SK-N-SH treated with all-trans-retinoic acid at 6 μM for 48 hours (cell line): ENCODE measurements around the gene OSBPL1A.
A peak's percentile ranks its signal among the peaks of the same experiment; 100 is the strongest.

Experiments
- ATAC-seq: fragments of 200-7000 bp; cut with Tn5 transposase; 3 replicates; pipeline ENCODE4 v1.9.1; 2020; ENCODE audit warnings: mild to moderate bottlenecking, moderate library complexity
- BACH2 ChIP-seq: fragments of 250-450 bp; sonication (Bioruptor Pico); IDR thresholded peaks from 2 replicates; pipeline ENCODE4 v1.9.0; 2021; ENCODE audit warnings: mild to moderate bottlenecking, borderline replicate concordance
- CSDC2 ChIP-seq: fragments of 250-450 bp; sonication (Bioruptor Pico); IDR thresholded peaks from 2 replicates; pipeline ENCODE4 v1.5.0; 2020; ENCODE audit warnings: mild to moderate bottlenecking, moderate library complexity
- ESRRG ChIP-seq: fragments of 250-450 bp; sonication (Bioruptor Pico); IDR thresholded peaks from 2 replicates; pipeline ENCODE4 v1.6.1; 2021; ENCODE audit warnings: mild to moderate bottlenecking
- GLIS3 ChIP-seq: fragments of 250-450 bp; sonication (Bioruptor Pico); IDR thresholded peaks from 2 replicates; pipeline ENCODE4 v1.5.0; 2020; ENCODE audit warnings: mild to moderate bottlenecking, moderate library complexity
- OSR1 ChIP-seq: fragments of 250-450 bp; sonication (Bioruptor Pico); IDR thresholded peaks from 2 replicates; pipeline ENCODE4 v1.8.0; 2022; ENCODE audit warnings: moderate library complexity, mild to moderate bottlenecking, inconsistent platforms
- PATZ1 ChIP-seq: fragments of 250-450 bp; sonication (Bioruptor Pico); IDR thresholded peaks from 2 replicates; pipeline ENCODE4 v1.8.0; 2020; ENCODE audit warnings: mild to moderate bottlenecking, moderate library complexity, borderline replicate concordance
- PPARA ChIP-seq: fragments of 250-450 bp; sonication (Bioruptor Pico); IDR thresholded peaks from 2 replicates; pipeline ENCODE4 v1.5.0; 2020; ENCODE audit warnings: mild to moderate bottlenecking, borderline replicate concordance
- RARB ChIP-seq: fragments of 250-450 bp; sonication (Bioruptor Pico); IDR thresholded peaks from 2 replicates; pipeline ENCODE4 v1.8.0; 2021; ENCODE audit warnings: mild to moderate bottlenecking, moderate library complexity
- TCF4 ChIP-seq: fragments of 250-450 bp; sonication (Bioruptor Pico); IDR thresholded peaks from 2 replicates; pipeline ENCODE4 v1.8.0; 2021; ENCODE audit warnings: mild to moderate bottlenecking, moderate library complexity, borderline replicate concordance
- TOX ChIP-seq: fragments of 250-450 bp; sonication (Bioruptor Pico); IDR thresholded peaks from 2 replicates; pipeline ENCODE4 v1.8.0; 2021; ENCODE audit warnings: mild to moderate bottlenecking, moderate library complexity, borderline replicate concordance
- TSHZ2 ChIP-seq: fragments of 250-450 bp; sonication (Bioruptor Pico); IDR thresholded peaks from 2 replicates; pipeline ENCODE4 v1.5.0; 2020; ENCODE audit warnings: mild to moderate bottlenecking, moderate library complexity
- ZC3H10 ChIP-seq: fragments of 250-450 bp; sonication (Bioruptor Pico); IDR thresholded peaks from 2 replicates; pipeline ENCODE4 v1.5.1; 2021; ENCODE audit warnings: mild to moderate bottlenecking, moderate library complexity
- ZFP3 ChIP-seq: fragments of 250-450 bp; sonication (Bioruptor Pico); IDR thresholded peaks from 2 replicates; pipeline ENCODE4 v1.5.0; 2020; ENCODE audit warnings: mild to moderate bottlenecking, moderate library complexity
- ZFP30 ChIP-seq: fragments of 450-650 bp; formaldehyde crosslinking; IDR thresholded peaks from 2 replicates; pipeline ENCODE4 v1.5.0; 2022; ENCODE audit warnings: mild to moderate bottlenecking, moderate library complexity
- ZNF565 ChIP-seq: fragments of 450-650 bp; formaldehyde crosslinking; conservative IDR thresholded peaks from 2 replicates; pipeline ENCODE4 v1.5.0; 2020; ENCODE audit warnings: low read depth, mild to moderate bottlenecking, moderate library complexity
- ZNF70 ChIP-seq: fragments of 450-650 bp; formaldehyde crosslinking; IDR thresholded peaks from 2 replicates; pipeline ENCODE4 v1.5.0; 2020; ENCODE audit warnings: mild to moderate bottlenecking, moderate library complexity
- TF ChIP-seq, protein P1 (sequence below): fragments of 250-450 bp; sonication (Bioruptor Pico); IDR thresholded peaks from 2 replicates; pipeline ENCODE4 v1.8.0; 2021; ENCODE audit warnings: low read depth, mild to moderate bottlenecking, moderate library complexity, borderline replicate concordance
- TF ChIP-seq, protein P2 (sequence below): fragments of 250-450 bp; sonication (Bioruptor Pico); IDR thresholded peaks from 2 replicates; pipeline ENCODE4 v1.5.1; 2021; ENCODE audit warnings: mild to moderate bottlenecking, moderate library complexity
- TF ChIP-seq, protein P3 (sequence below): fragments of 250-450 bp; sonication (Bioruptor Pico); IDR thresholded peaks from 2 replicates; pipeline ENCODE4 v1.5.1; 2020; ENCODE audit warnings: low read depth, mild to moderate bottlenecking, moderate library complexity

Gene OSBPL1A

DNA sequence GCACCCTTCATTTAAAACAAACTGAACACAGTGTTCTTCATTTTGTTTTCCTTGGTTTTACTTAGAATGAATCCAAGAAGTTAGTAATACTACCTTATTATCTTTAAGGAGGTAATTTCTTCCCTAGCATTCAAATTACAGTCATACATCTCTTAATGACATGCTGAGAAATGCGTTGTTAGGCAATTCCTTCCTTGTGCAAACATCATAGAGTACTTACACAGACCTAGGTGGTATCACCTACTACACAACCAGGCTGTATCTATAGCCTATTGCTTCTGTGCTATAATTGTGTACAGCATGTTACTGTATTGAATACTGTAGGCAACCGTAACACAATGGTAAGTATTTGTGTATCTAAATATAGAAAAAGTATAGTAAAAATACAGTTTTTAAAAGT lies 267.1 kb downstream of the OSBPL1A start (continued):
- no peak for TF ChIP-seq ZFP3 (CRISPR knock-in tag)
- TF ChIP-seq, protein P1, sequence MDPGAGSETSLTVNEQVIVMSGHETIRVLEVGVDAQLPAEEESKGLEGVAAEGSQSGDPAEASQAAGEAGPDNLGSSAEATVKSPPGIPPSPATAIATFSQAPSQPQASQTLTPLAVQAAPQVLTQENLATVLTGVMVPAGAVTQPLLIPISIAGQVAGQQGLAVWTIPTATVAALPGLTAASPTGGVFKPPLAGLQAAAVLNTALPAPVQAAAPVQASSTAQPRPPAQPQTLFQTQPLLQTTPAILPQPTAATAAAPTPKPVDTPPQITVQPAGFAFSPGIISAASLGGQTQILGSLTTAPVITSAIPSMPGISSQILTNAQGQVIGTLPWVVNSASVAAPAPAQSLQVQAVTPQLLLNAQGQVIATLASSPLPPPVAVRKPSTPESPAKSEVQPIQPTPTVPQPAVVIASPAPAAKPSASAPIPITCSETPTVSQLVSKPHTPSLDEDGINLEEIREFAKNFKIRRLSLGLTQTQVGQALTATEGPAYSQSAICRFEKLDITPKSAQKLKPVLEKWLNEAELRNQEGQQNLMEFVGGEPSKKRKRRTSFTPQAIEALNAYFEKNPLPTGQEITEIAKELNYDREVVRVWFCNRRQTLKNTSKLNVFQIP (CRISPR knock-in tag), result no peak
- no peak for TF ChIP-seq ZNF565 (CRISPR knock-in tag)
- TF ChIP-seq PPARA (CRISPR knock-in tag), result no peak
- no peak for TF ChIP-seq BACH2
- TF ChIP-seq, protein P2, sequence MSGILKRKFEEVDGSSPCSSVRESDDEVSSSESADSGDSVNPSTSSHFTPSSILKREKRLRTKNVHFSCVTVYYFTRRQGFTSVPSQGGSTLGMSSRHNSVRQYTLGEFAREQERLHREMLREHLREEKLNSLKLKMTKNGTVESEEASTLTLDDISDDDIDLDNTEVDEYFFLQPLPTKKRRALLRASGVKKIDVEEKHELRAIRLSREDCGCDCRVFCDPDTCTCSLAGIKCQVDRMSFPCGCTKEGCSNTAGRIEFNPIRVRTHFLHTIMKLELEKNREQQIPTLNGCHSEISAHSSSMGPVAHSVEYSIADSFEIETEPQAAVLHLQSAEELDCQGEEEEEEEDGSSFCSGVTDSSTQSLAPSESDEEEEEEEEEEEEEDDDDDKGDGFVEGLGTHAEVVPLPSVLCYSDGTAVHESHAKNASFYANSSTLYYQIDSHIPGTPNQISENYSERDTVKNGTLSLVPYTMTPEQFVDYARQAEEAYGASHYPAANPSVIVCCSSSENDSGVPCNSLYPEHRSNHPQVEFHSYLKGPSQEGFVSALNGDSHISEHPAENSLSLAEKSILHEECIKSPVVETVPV (CRISPR knock-in tag), result no peak
- TF ChIP-seq ZNF70, result no peak
- TF ChIP-seq, all 23 proteins: peak for 0

- TF ChIP-seq OSR1 (no peak), TOX (no peak), ZNF70 (no peak), GLIS3 (CRISPR knock-in tag) (no peak), TCF4 (CRISPR knock-in tag) (no peak), ZC3H10 (no peak)
- TF ChIP-seq, protein P1 (CRISPR knock-in tag), result no peak
- ATAC-seq, result no peak
These were observed 268.9 kb downstream of the OSBPL1A start for GRCh38 chr18:24128700-24129099.

DNA sequence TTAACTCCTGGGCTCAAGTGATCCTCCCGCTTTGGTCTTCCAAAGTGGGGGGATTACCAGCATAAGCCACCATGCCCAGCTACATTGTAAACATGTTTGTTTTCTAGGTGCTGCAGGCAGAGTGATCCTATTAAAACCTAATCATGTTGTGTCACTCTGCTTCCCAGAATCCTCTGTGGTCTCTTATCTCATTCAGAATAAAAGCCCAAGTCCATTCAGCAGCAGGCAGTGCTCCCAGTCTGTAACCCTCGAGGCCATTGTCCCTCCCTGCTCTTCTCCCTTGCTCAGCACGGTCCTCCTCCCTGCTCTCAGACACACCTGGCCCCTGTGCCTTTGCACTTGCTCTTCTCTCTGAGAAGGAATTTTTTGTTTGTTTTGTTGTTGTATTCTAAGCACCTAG lies 269.9 kb downstream of the OSBPL1A start:
- TF ChIP-seq CSDC2 (no peak), ZFP3 (CRISPR knock-in tag) (no peak), TCF4 (CRISPR knock-in tag) (no peak), BACH2 (no peak), ZNF70 (no peak), ZFP30 (CRISPR knock-in tag) (no peak), RARB (no peak)
- TF ChIP-seq, protein P2 (CRISPR knock-in tag), result no peak
- TF ChIP-seq, protein P3, sequence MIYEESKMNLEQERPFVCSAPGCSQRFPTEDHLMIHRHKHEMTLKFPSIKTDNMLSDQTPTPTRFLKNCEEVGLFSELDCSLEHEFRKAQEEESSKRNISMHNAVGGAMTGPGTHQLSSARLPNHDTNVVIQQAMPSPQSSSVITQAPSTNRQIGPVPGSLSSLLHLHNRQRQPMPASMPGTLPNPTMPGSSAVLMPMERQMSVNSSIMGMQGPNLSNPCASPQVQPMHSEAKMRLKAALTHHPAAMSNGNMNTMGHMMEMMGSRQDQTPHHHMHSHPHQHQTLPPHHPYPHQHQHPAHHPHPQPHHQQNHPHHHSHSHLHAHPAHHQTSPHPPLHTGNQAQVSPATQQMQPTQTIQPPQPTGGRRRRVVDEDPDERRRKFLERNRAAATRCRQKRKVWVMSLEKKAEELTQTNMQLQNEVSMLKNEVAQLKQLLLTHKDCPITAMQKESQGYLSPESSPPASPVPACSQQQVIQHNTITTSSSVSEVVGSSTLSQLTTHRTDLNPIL, result no peak
- ATAC-seq, result no peak

- TF ChIP-seq ZC3H10, result no peak
- no peak for TF ChIP-seq TCF4 (CRISPR knock-in tag)
- TF ChIP-seq TSHZ2 (CRISPR knock-in tag), result no peak
- TF ChIP-seq ZNF565 (CRISPR knock-in tag), result no peak
- no peak for TF ChIP-seq PATZ1 (CRISPR knock-in tag)
- no peak for TF ChIP-seq ESRRG (CRISPR knock-in tag)
- TF ChIP-seq, protein P3, result no peak
- ATAC-seq, result peak; percentile 56; the same call in 2 of the 3 replicates
These were observed 271.3 kb downstream of the OSBPL1A start for GRCh38 chr18:24126155-24126961.
